Putamen (tissue), 1 donor: Measurements from ENCODE around the gene S100A10.

Experiments
- DNase-seq: peaks from one replicate; pipeline ENCODE4 v3.0.0-alpha.2; 2016; ENCODE audit warnings: low spot score

Gene S100A10

GRCh38 chr1:151964510-151964909 lies 29.1 kb downstream of the S100A10 start:
- no peak for DNase-seq

DNA sequence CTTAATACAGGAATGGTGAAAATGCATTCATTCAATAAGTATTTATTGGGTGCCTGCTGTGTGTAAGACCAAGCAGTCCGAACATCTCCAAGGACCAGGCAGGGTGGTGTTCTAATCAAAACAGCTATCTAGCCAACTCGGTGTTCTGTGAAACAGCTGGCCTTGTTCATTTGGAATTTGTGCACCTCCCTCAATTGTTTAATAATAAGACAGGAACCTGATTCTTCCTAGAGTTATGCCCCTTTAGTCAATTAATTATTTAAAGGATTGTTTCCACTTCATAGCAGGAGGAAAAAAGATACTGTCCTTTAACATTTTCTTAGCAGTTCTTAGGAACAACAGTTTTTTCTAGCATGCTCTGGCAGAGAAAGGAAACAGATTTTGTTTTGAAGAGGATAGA lies 30.4 kb downstream of the S100A10 start:
- no peak for DNase-seq

DNA sequence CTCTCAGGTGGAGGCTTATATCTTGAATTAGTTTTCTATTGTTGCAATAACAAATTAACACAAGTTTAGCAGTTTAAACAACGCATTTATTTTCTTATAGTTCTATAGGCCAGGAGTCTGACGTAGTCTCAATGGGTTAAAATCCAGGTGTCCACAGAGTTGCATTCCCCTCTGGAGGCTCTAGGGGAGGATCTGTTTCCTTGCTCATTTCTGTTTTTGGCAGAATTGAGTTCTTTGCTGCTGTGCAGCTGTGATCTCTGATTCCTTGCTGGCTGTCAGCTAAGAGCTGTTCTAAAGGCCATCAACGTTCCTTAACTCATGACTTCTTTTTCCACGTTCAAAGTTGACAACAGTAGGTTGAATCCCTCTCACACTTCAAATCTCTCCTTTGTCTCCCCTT lies 31.8 kb downstream of the S100A10 start:
- no peak for DNase-seq

GRCh38 chr1:151960780-151961513 lies 32.7 kb downstream of the S100A10 start:
- DNase-seq: no peak

GRCh38 chr1:151958959-151959358 lies 34.7 kb downstream of the S100A10 start:
- no peak for DNase-seq

GRCh38 chr1:151956957-151957497 lies 36.6 kb downstream of the S100A10 start:
- DNase-seq: no peak

- DNase-seq: no peak
Measured at GRCh38 chr1:151953409-151954094, 40.1 kb downstream of the S100A10 start.

GRCh38 chr1:151952811-151953210 lies 40.8 kb downstream of the S100A10 start:
- no peak for DNase-seq

DNA sequence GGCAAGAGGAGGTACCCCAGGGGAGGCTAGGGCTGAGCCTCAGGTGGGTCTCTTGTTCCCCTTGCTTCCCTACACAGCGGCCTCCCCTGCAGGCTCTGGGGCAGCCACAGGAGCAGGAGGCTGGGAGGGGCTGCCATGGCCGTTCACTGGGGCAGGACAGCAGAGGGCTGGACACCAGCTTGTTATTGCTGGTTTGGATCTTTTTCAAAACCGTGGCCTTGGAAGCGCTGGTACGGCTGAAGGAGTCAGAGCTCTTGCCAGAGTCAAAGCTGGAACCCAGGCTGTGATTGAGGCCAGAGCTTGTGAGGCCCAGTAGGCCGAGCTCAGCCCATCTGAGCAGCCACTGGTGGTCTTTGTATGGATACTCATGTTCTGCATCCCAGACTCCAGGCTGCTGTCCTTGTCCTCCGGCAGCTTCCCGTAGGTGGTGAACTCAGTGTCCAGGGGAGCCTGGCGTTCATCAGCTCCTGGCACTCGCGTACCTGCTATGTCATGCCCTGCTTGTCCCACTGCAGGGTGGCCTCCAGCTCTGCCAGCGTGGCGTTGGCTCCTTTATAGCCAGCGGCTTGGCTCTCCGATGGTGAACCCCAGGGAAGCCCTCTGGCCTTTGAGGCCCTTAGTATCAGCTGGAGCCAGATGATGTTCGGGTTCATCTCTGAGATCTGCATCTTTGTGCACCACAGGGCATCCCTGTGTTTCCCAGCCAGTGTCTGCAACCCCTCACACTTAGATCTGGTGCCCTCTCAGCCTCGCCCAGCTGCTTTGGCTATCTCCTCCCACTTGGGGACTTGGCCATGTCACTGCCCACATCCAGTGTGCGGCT lies 44.1 kb downstream of the S100A10 start:
- DNase-seq: no peak

DNA sequence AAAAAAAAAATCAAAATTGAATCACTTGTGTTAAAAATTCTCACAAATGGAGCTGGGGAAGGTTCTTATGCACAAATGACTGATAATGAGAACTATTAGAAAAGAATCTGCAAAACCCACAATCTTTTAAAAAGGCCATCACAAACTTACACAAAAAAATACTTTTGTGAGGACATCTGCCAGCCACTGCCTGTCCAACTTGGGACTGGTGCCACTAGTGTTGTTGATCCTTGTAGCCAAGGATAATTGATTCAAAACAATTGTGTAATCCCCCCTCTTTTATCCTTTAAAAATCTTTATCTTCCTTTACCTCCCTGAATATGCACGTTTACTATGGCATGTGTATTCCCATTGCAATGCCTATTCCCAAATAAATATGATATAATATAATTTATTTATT lies 45.2 kb downstream of the S100A10 start:
- DNase-seq: no peak

DNA sequence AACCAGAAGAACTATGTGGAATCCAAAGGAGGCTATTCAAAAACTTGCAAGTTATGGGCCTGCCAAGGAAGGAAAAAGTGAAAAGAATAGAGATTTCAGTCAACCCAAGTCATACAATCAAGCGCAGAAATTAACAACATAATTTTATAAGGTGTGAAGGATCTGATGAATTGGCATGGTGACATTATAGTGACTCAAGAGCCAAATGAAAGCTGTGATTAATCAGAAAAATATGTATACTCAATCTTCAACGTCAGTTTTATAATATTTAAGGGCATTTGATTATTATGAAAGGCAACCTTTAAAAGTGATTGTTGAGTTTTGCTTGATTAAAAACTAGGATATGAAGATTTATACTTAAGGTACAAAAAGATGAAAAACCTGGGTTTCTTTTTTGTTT lies 46.5 kb downstream of the S100A10 start:
- no peak for DNase-seq

- no peak for DNase-seq
Measured at GRCh38 chr1:151945725-151946722, 47.6 kb downstream of the S100A10 start.

- no peak for DNase-seq
Measured at GRCh38 chr1:151944857-151945575, 48.6 kb downstream of the S100A10 start.

DNA sequence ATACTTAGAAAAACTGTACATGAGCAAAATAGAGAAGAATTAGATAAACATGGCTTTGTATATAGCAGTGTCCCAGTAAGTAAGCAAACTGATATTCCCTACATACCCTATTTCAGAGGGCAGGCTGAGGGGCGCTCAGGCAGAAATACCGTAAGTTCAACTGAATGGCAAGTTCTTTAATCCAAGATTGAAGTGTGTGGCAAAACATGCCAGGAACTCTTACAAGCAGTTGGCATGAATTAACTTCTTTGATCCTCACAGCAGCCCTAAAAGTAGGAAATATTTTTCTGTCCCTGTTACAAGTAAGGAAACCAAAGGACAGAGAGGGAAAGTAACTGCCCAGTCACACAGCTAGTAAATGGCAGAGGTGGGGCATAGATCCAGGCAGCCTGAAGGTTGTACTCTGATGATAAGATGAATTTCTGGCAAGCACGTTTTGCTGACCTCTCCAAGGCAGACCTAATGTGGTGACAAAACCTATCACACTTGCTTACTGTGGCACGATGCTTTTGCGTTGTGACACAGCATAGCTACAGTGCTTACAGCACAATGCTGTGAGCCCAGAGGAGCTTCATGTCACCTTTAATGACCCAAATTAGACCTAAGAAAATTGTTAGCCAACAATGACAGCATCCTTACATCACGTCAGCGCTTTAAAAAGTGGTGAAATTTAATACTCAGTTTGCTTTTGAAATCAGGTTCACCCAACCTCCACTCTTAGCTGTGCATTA lies 49.4 kb downstream of the S100A10 start:
- DNase-seq: no peak

GRCh38 chr1:151943591-151943990 lies 50.1 kb downstream of the S100A10 start:
- no peak for DNase-seq

DNA sequence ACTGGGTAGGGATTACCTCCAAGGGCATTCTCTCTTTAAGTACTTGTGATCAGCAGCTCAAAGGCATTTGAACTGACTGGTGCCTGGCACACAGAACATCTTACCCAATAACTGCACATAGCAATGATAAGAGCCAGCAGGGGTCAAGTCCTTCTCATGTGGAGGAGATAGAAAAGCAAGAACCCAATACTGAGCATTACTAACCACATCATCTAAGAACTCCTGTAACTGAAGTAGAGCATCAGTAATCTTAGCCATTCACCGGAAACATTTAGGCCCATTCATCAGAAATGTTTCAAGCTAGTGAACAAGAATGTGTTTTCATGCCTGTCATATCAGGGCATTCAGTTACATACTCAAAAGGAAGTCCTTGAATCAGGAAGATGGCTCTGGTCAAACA lies 50.8 kb downstream of the S100A10 start:
- no peak for DNase-seq

DNA sequence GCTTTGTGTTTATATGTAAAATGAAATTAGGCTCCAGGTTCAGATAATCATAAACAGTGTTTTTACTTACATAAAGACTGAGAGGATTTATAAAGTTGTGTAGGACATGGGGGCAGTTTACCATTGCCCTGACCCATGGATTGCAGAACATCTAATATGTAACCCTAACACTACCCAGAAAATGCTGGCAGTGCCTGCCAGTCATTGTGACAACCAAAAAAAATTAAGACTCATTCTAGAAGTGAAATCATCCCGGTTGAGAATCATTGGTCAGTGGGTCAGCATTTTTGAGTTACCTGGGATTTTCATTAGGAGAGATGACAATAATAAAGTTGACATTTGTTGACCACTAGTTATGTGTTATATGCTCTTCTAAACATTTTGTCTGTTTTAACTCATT lies 53.1 kb downstream of the S100A10 start:
- DNase-seq: no peak

DNA sequence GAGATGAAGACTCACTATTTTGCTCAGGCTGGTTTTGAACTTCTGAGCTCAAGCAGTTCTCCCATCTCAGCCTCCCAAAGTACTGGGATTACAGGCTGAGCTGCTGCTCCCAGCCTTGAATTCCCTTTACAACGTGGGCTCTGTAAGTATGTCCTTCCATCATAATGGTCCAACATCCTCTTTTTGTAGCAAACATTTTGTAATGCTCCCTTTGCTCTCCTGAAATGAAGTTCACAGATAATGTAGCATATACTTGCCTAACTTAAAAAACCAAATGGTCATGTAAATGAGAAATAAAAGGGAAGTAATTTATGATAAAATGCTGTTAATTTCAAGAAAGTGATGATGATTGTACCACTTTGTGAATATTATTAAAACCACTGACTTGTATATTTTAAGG lies 53.9 kb downstream of the S100A10 start:
- no peak for DNase-seq

DNA sequence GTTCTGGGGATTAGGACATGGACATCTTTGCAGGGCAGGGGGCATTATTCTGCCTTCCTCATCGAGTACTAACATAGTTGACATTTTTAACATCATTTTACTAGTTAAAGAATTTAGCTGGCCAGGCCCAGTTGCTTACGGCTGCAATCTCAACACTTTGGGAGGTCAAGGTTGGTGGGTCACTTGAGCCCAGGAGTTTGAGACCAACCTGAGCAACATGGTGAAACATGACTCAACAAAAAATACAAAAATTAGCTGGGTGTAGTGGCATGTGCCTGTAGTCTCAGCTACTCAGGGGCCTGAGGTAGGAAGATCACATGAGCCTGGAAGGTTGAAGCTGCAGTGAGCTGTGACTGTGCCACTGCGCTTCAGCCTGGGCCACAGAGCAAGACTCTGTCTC lies 54.5 kb downstream of the S100A10 start:
- no peak for DNase-seq

DNA sequence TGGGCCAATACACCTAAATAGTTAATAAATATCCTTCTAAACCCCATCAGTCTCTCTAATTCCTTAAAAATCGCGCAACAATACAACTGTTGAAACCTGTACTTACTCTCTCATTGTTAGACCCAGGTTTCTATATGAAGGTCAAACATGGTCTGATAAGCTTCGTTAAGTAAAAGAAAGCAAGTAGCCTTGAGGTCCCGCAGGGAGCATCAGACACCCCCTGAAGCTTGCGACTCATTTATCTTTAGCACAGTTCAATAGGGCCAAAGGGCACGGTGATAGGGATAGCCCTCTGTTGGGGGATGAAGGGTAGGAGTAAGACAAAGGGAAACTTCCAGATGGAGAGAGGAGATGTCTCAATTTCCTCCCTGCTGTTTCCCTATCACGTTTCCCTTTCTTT lies 57.0 kb downstream of the S100A10 start:
- no peak for DNase-seq
